K562 (cell line): Measurements from ENCODE around the gene RNF217. TPM values are rescaled to one million over a fixed set of nuclear protein-coding genes. Genes with fewer than 3 reads are reported as not detected.

Source experiments
- ATAC-seq: fragments of 200-7000 bp; cut with Tn5 transposase; 3 replicates; pipeline ENCODE4 v1.9.1; 2020; ENCODE audit warnings: moderate library complexity
- BruUV-seq: library from RNA; stranded (reverse); fragments of 400-500 nt; replicated peaks from 2 replicates; lab custom pipeline; 2021; lab: Mats Ljungman, UMichigan
- CTCF ChIA-PET: fragments of 300-600 bp; formaldehyde crosslinking; extraction: SDS; loops from one replicate; lab custom pipeline; 2021; ENCODE audit warnings: low intra/inter-chr PET ratio; lab: Yijun Ruan, JAX
- POLR2A ChIA-PET: fragments of 300-600, 350-650 bp; sonication (Branson Sonifier 250); formaldehyde crosslinking; extraction: SDS; loops from one replicate; lab custom pipeline; 2021; ENCODE audit warnings: antibody characterized with exemption, inconsistent platforms; lab: Yijun Ruan, JAX
- DNase-seq, 4 experiments: peaks; one replicate each; pipeline versions ENCODE4 v3.0.0 to v3.0.0-alpha.2; 2011 to 2018; ENCODE audit warnings: low spot score in 3 of 4, mixed read lengths in 3 of 4; ENCODE audit errors: extremely low read depth in 1 of 4
- FAIRE-seq: peaks from 2 replicates; lab custom pipeline; 2011; peaks lifted over from hg19 to GRCh38; lab: Jason Lieb, UNC
- H2AFZ ChIP-seq: 2 replicates; pipeline ENCODE4 v1.6.0; 2011; ENCODE audit warnings: low read depth, low read length, control low read depth, inconsistent platforms
- H3K27ac ChIP-seq: fragments of 200-600 bp; 3 replicates; pipeline ENCODE4 v1.8.0; 2011; ENCODE audit warnings: low read depth, mild to moderate bottlenecking, control low read depth, inconsistent platforms, low read length, moderate library complexity, mixed read lengths; ENCODE audit errors: extremely low read depth
- H3K27me3 ChIP-seq, 2 experiments: fragments of 300-600 bp in 1 of 2; 2 replicates in 1 of 2; 3 replicates in 1 of 2; pipeline versions ENCODE4 v1.6.0 to v1.8.0; 2011; ENCODE audit warnings: inconsistent platforms in 2 of 2, low read length in 2 of 2, mild to moderate bottlenecking in 1 of 2, mixed read lengths in 1 of 2, moderate library complexity in 1 of 2; ENCODE audit not compliant: control insufficient read depth in 2 of 2, insufficient read depth in 2 of 2
- H3K36me3 ChIP-seq: fragments of 300-600 bp; 3 replicates; pipeline ENCODE4 v1.8.0; 2011; ENCODE audit warnings: mild to moderate bottlenecking, low read length, inconsistent platforms; ENCODE audit not compliant: control insufficient read depth, insufficient read depth
- H3K4me1 ChIP-seq, 2 experiments: fragments of 200-600 bp in 1 of 2; replicated peaks in 1 of 2; 2 replicates in 1 of 2; 3 replicates in 1 of 2; pipeline versions ENCODE4 v1.5.1 to v1.8.0; 2011; ENCODE audit warnings: inconsistent platforms in 2 of 2, low read length in 2 of 2, mild to moderate bottlenecking in 1 of 2, mixed read lengths in 1 of 2, moderate library complexity in 1 of 2; ENCODE audit not compliant: control insufficient read depth in 2 of 2, insufficient read depth in 2 of 2
- H3K4me2 ChIP-seq: 2 replicates; pipeline ENCODE4 v1.6.1; 2011; ENCODE audit warnings: low read length, control low read depth, inconsistent platforms, mixed read lengths; ENCODE audit not compliant: insufficient read depth
- H3K4me3 ChIP-seq: fragments of 200-600 bp; sonication (generic), shearing (Covaris generic); 2 replicates; pipeline ENCODE4 v1.5.1; 2016; ENCODE audit warnings: control low read depth, inconsistent platforms
- H3K79me2 ChIP-seq: fragments of 200-600 bp; 3 replicates; pipeline ENCODE4 v1.8.0; 2011; ENCODE audit warnings: low read length, inconsistent platforms; ENCODE audit not compliant: control insufficient read depth, insufficient read depth
- H3K9ac ChIP-seq, 2 experiments: 2 replicates each; pipeline versions ENCODE4 v1.6.0 to v1.6.1; 2011; ENCODE audit warnings: low read depth in 2 of 2, low read length in 2 of 2, control low read depth in 1 of 2, inconsistent platforms in 1 of 2, mild to moderate bottlenecking in 1 of 2, mixed read lengths in 1 of 2; ENCODE audit not compliant: insufficient read depth in 1 of 2
- H3K9me1 ChIP-seq: one replicate; pipeline ENCODE4 v1.6.0; 2011; ENCODE audit warnings: inconsistent platforms, mild to moderate bottlenecking, low read length, moderate library complexity; ENCODE audit not compliant: control insufficient read depth, insufficient read depth
- H3K9me3 ChIP-seq: replicated peaks from 2 replicates; pipeline ENCODE4 v1.5.1; 2011; ENCODE audit warnings: low read depth, low read length, inconsistent platforms; ENCODE audit not compliant: control insufficient read depth, insufficient read depth
- H4K20me1 ChIP-seq: replicated peaks from 2 replicates; pipeline ENCODE4 v1.6.1; 2011; ENCODE audit warnings: low read length, inconsistent platforms, mixed read lengths; ENCODE audit not compliant: control insufficient read depth, insufficient read depth
- BRD9 ChIP-seq: fragments of 450-650 bp; IDR thresholded peaks from 2 replicates; pipeline ENCODE4 v1.6.1; 2018; ENCODE audit warnings: low read depth; ENCODE audit not compliant: partially characterized antibody
- KDM2B ChIP-seq: fragments of 250-450 bp; sonication (Bioruptor Pico); IDR thresholded peaks from 2 replicates; pipeline ENCODE4 v1.8.0; 2021; ENCODE audit warnings: mild to moderate bottlenecking, moderate library complexity
- KDM5B ChIP-seq: fragments of 200-600 bp; sonication (generic); IDR thresholded peaks from 2 replicates; pipeline ENCODE4 v1.6.1; 2012; ENCODE audit warnings: low read depth, mild to moderate bottlenecking, moderate library complexity, low read length, control low read depth, inconsistent platforms; ENCODE audit not compliant: insufficient replicate concordance
- OTX1 ChIP-seq: fragments of 450-650 bp; formaldehyde crosslinking; IDR thresholded peaks from 2 replicates; pipeline ENCODE4 v1.4.0; 2022; ENCODE audit warnings: mild to moderate bottlenecking
- PREB ChIP-seq: sonication (generic); formaldehyde crosslinking; IDR thresholded peaks from 2 replicates; pipeline ENCODE4 v1.8.1; 2023; ENCODE audit warnings: mild to moderate bottlenecking, missing genetic modification reagents
- PTTG1 ChIP-seq: fragments of 450-650 bp; IDR thresholded peaks from 2 replicates; pipeline ENCODE4 v1.6.1; 2016; ENCODE audit warnings: low read depth, mild to moderate bottlenecking, missing genetic modification characterization, missing compliant biosample characterization
- RBM17 ChIP-seq: fragments of 200-400 bp; formaldehyde crosslinking; IDR thresholded peaks from 2 replicates; pipeline ENCODE4 v1.6.1; 2017; ENCODE audit warnings: low read depth, mild to moderate bottlenecking, low read length, borderline replicate concordance
- ZNF324 ChIP-seq: fragments of 250-450 bp; sonication (Bioruptor Pico); IDR thresholded peaks from 2 replicates; pipeline ENCODE4 v1.4.0; 2020; ENCODE audit warnings: mild to moderate bottlenecking
- in situ Hi-C: fragments of 300-500 bp; cut with MboI; formaldehyde crosslinking; loops from 4 replicates; pipeline ENCODE4 v1.15.0; 2018; ENCODE audit warnings: inconsistent platforms, mixed read lengths
- intact Hi-C: fragments of 100-400 bp; cut with micrococcal nuclease; formaldehyde crosslinking; loops from 2 replicates; pipeline ENCODE4 v1.14.2; 2022
- polyA plus RNA-seq, 8 experiments: library from polyadenylated mRNA; depleted of rRNA in 4 of 8; stranded (reverse) in 5 of 8; unstranded in 3 of 8; fragments of >200 nt; fragmentation: Nextera tagmentation in 2 of 8; fragmentation: Illumina TruSeq in 1 of 8; extraction: Ambion mirVana in 2 of 8; extraction: Trizol in 1 of 8; gene quantifications; 2 replicates each; pipeline versions ENCODE4 v1.2.1 to v1.2.3, GENCODE V29; 2011 to 2014; ENCODE audit warnings: inconsistent platforms in 1 of 8, missing spikeins in 1 of 8
- total RNA-seq, 7 experiments: library from RNA; depleted of rRNA in 6 of 7; stranded (reverse); fragments of >200 nt in 6 of 7; fragmentation: Illumina TruSeq in 2 of 7; extraction: Trizol in 2 of 7; gene quantifications; 2 replicates each; pipeline versions ENCODE4 v1.2.1 to v1.2.3, GENCODE V29; 2011 to 2021; ENCODE audit warnings: low replicate concordance in 1 of 7
- TF ChIP-seq, protein P1 (sequence below): fragments of 450-650 bp; formaldehyde crosslinking; IDR thresholded peaks from 2 replicates; pipeline ENCODE4 v1.4.0; 2022; ENCODE audit warnings: mild to moderate bottlenecking, moderate library complexity
- TF ChIP-seq, protein P2 (sequence below): fragments of 200-800 bp; sonication (Bioruptor generic); IDR thresholded peaks from 2 replicates; pipeline ENCODE4 v1.6.1; 2017; ENCODE audit warnings: missing genetic modification characterization, missing compliant biosample characterization
- TF ChIP-seq, protein P3 (sequence below): sonication (generic); formaldehyde crosslinking; IDR thresholded peaks from 2 replicates; pipeline ENCODE4 v1.8.0; 2022; ENCODE audit warnings: mild to moderate bottlenecking, low read depth, missing genetic modification reagents
- TF ChIP-seq, protein P4 (sequence below), 2 experiments: fragments of 450-650 bp in 1 of 2; IDR thresholded peaks; 2 replicates each; pipeline ENCODE4 v1.6.1; 2011 to 2017; ENCODE audit warnings: low read depth in 2 of 2, antibody characterized with exemption in 1 of 2, borderline replicate concordance in 1 of 2, low read length in 1 of 2, mild to moderate bottlenecking in 1 of 2, mixed read lengths in 1 of 2; ENCODE audit not compliant: control insufficient read depth in 1 of 2

RNF217 gene
- total and polyA plus RNA-seq, 9 of the 15 experiments (the other 6 are each of a cell fraction or from before 2014, with no cell fraction given) = 2.9 to 25.6 (median 12.0) TPM

DNA sequence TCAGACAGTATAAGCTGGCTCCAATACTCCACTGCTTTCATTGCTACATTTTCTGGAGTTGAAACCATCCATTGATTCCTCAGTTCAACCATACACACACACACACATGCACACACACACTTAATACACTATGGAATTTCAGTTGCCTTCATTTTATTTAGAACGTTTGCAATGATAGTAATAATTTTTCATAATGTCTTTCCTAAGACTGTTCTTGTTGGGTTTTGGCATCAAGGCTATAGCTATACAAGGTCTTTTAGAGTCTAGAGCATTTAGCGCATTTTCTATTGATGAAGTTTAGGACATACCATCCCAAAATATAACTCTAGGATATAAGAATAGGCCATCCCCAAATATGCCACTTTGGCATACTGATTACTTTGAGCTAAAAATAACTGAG is 175.8 kb downstream of the RNF217 start (continued):
- TF ChIP-seq, protein P1, sequence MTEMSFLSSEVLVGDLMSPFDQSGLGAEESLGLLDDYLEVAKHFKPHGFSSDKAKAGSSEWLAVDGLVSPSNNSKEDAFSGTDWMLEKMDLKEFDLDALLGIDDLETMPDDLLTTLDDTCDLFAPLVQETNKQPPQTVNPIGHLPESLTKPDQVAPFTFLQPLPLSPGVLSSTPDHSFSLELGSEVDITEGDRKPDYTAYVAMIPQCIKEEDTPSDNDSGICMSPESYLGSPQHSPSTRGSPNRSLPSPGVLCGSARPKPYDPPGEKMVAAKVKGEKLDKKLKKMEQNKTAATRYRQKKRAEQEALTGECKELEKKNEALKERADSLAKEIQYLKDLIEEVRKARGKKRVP (CRISPR knock-in tag) = no peak
- no peak for TF ChIP-seq OTX1 (CRISPR knock-in tag)
- TF ChIP-seq PREB (CRISPR knock-in tag) = no peak

DNA sequence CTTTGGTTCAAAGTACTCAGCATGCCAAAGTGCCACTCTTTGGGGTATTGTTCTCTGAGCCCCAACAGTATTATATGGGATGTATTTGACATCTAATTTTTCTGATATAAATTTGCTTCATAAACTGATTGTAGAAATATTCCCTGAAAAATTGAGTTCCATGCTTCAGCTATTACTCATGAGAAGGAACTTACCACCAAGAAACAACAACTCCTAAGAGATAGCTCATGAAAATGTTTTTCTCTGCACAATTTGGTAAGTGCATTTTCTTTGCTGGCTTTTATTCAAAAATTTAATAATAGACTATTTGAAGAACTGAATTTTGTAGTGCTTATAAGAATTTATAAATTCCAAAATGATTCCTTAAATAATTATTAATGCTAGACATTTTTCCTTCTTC is 178.6 kb downstream of the RNF217 start:
- no peak for DNase-seq
- Histone ChIP-seq H3K27ac (no peak overlapping the region), H3K36me3 (no peaks in the 10 kb centered on the region), H4K20me1 (no peaks in the 10 kb centered on the region), H3K9ac (no peak overlapping the region), H3K4me2 (no peak overlapping the region), H3K9me1 (no peaks in the 10 kb centered on the region), H3K9me3 (0 out of 2 replicates have a peak, but pooled peaks cover 2% of the 10 kb centered on the region), H3K79me2 (no peaks in the 10 kb centered on the region), H3K27me3 (no peaks in the 10 kb centered on the region), H2AFZ (0 out of 2 replicates have a peak overlapping the region, but pooled peaks have one; percentile 10), H3K4me3 (no peak overlapping the region), H3K4me1 (no peaks in the 10 kb centered on the region)
- CTCF ChIA-PET = no interaction called here
- intact Hi-C loops = no loop called here
- BruUV-seq = no TSS peak
- FAIRE-seq = no peak
- ATAC-seq = no peak
- TF ChIP-seq, protein P2, sequence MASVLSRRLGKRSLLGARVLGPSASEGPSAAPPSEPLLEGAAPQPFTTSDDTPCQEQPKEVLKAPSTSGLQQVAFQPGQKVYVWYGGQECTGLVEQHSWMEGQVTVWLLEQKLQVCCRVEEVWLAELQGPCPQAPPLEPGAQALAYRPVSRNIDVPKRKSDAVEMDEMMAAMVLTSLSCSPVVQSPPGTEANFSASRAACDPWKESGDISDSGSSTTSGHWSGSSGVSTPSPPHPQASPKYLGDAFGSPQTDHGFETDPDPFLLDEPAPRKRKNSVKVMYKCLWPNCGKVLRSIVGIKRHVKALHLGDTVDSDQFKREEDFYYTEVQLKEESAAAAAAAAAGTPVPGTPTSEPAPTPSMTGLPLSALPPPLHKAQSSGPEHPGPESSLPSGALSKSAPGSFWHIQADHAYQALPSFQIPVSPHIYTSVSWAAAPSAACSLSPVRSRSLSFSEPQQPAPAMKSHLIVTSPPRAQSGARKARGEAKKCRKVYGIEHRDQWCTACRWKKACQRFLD (CRISPR knock-in tag) = no peak
- no peak for TF ChIP-seq BRD9
- no peak for TF ChIP-seq RBM17
- TF ChIP-seq KDM5B = no peak
- TF ChIP-seq ZNF324 = no peak
- no peak for TF ChIP-seq KDM2B (CRISPR knock-in tag)
- no peak for TF ChIP-seq PTTG1 (tag)
- TF ChIP-seq, protein P3, sequence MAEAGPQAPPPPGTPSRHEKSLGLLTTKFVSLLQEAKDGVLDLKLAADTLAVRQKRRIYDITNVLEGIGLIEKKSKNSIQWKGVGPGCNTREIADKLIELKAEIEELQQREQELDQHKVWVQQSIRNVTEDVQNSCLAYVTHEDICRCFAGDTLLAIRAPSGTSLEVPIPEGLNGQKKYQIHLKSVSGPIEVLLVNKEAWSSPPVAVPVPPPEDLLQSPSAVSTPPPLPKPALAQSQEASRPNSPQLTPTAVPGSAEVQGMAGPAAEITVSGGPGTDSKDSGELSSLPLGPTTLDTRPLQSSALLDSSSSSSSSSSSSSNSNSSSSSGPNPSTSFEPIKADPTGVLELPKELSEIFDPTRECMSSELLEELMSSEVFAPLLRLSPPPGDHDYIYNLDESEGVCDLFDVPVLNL (CRISPR knock-in tag) = no peak
- TF ChIP-seq, protein P4, sequence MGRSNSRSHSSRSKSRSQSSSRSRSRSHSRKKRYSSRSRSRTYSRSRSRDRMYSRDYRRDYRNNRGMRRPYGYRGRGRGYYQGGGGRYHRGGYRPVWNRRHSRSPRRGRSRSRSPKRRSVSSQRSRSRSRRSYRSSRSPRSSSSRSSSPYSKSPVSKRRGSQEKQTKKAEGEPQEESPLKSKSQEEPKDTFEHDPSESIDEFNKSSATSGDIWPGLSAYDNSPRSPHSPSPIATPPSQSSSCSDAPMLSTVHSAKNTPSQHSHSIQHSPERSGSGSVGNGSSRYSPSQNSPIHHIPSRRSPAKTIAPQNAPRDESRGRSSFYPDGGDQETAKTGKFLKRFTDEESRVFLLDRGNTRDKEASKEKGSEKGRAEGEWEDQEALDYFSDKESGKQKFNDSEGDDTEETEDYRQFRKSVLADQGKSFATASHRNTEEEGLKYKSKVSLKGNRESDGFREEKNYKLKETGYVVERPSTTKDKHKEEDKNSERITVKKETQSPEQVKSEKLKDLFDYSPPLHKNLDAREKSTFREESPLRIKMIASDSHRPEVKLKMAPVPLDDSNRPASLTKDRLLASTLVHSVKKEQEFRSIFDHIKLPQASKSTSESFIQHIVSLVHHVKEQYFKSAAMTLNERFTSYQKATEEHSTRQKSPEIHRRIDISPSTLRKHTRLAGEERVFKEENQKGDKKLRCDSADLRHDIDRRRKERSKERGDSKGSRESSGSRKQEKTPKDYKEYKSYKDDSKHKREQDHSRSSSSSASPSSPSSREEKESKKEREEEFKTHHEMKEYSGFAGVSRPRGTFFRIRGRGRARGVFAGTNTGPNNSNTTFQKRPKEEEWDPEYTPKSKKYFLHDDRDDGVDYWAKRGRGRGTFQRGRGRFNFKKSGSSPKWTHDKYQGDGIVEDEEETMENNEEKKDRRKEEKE (IDR thresholded peaks at IDR 0.05; ENCODE audit: borderline replicate concordance in 1 of 2, control insufficient read depth in 1 of 2, low read depth in 2 of 2, low read length in 1 of 2) = no peak
- in situ Hi-C loops = no loop called here
- POLR2A ChIA-PET = interaction anchor here (0.6 to 1.0 kb wide), 2 partner anchors 9 to 80 kb away, joined by 3 to 4 read pairs; no protein-coding TSS in a partner anchor
